CD4-positive, alpha-beta T cell (primary cell): Measurements from ENCODE around the gene HOXD8. TPM values are rescaled to one million over a fixed set of nuclear protein-coding genes. Genes with fewer than 3 reads are reported as not detected.

Experiments
- ATAC-seq: fragments of 200-7000 bp; cut with Tn5 transposase; one replicate; pipeline ENCODE4 v1.10.0; 2022; ENCODE audit warnings: mild to moderate bottlenecking; ENCODE audit not compliant: poor library complexity
- CTCF ChIA-PET: fragments of 350-600 bp; sonication (Branson Sonifier 250); formaldehyde crosslinking; loops from one replicate; lab custom pipeline; 2021; ENCODE audit warnings: antibody characterized with exemption, inconsistent platforms; lab: Charles Lee
- POLR2A ChIA-PET: fragments of 350-600 bp; sonication (Branson Sonifier 250); formaldehyde crosslinking; loops from one replicate; lab custom pipeline; 2021; ENCODE audit warnings: antibody characterized with exemption, inconsistent platforms; lab: Charles Lee
- DNase-seq, 14 experiments: peaks; one replicate each; pipeline ENCODE4 v3.0.0-alpha.2; 2013 to 2020; ENCODE audit warnings: mixed read lengths in 2 of 14
- H3K27ac ChIP-seq, 2 donors: one replicate each; pipeline versions ENCODE4 v1.5.1 to v1.7.0; 2013; ENCODE audit warnings: low read length in 2 of 2, low read depth in 1 of 2, mild to moderate bottlenecking in 1 of 2
- H3K27me3 ChIP-seq, 2 experiments: 1 replicate in 1 of 2; 2 replicates in 1 of 2; pipeline versions ENCODE4 v1.6.1 to v1.7.0; 2013; ENCODE audit warnings: low read length in 2 of 2, control low read depth in 1 of 2, mild to moderate bottlenecking in 1 of 2, moderate library complexity in 1 of 2; ENCODE audit not compliant: insufficient read depth in 2 of 2, control insufficient read depth in 1 of 2
- H3K36me3 ChIP-seq: one replicate; pipeline ENCODE4 v1.6.1; 2013; ENCODE audit warnings: low read length, control low read depth; ENCODE audit not compliant: insufficient read depth
- H3K4me1 ChIP-seq: one replicate; pipeline ENCODE4 v1.6.1; 2013; ENCODE audit warnings: low read length, control low read depth; ENCODE audit not compliant: insufficient read depth
- H3K4me3 ChIP-seq: one replicate; pipeline ENCODE4 v1.5.1; 2013; ENCODE audit warnings: mild to moderate bottlenecking, low read length, moderate library complexity
- H3K9me3 ChIP-seq, 2 experiments: 1 replicate in 1 of 2; 2 replicates in 1 of 2; pipeline versions ENCODE4 v1.6.1 to v1.7.0; 2013; ENCODE audit warnings: low read length in 2 of 2, mild to moderate bottlenecking in 2 of 2, control low read depth in 1 of 2, moderate library complexity in 1 of 2; ENCODE audit not compliant: control insufficient read depth in 1 of 2, insufficient read depth in 1 of 2
- H3K27ac Mint-ChIP-seq: one replicate; pipeline ENCODE4 v1.8.0; 2020; ENCODE audit warnings: mixed read lengths
- H3K27me3 Mint-ChIP-seq: one replicate; pipeline ENCODE4 v1.8.0; 2021; ENCODE audit warnings: mixed read lengths
- H3K36me3 Mint-ChIP-seq: one replicate; pipeline ENCODE4 v1.8.0; 2021; ENCODE audit warnings: low read depth, mixed read lengths
- H3K4me1 Mint-ChIP-seq: one replicate; pipeline ENCODE4 v1.8.0; 2021; ENCODE audit warnings: low read depth, mixed read lengths
- H3K4me3 Mint-ChIP-seq: one replicate; pipeline ENCODE4 v1.8.0; 2020; ENCODE audit warnings: mild to moderate bottlenecking, mixed read lengths
- H3K9me3 Mint-ChIP-seq: one replicate; pipeline ENCODE4 v1.8.0; 2020; ENCODE audit warnings: mixed read lengths
- intact Hi-C, 2 experiments: fragments of 100-400 bp; cut with DNase I in 1 of 2; cut with micrococcal nuclease in 1 of 2; formaldehyde crosslinking; loops; one replicate each; pipeline versions ENCODE4 v1.15.1 to v1.9.0; 2023 to 2025; cut with DNase I, micrococcal nuclease
- total RNA-seq, 174 experiments: library from RNA in 2 of 174; stranded (reverse) in 2 of 174; gene quantifications; one replicate each; pipeline ENCODE4 v1.2.3 and lab custom pipeline; 2021 to 2026
- TF ChIP-seq, protein P1 (sequence below): fragments of 200-600 bp; IDR thresholded peaks from one replicate; pipeline ENCODE4 v1.8.0; 2022; ENCODE audit warnings: antibody characterized with exemption, mild to moderate bottlenecking

Gene HOXD8
- total RNA-seq, 2 experiments from 2014 or later: not detected

DNA sequence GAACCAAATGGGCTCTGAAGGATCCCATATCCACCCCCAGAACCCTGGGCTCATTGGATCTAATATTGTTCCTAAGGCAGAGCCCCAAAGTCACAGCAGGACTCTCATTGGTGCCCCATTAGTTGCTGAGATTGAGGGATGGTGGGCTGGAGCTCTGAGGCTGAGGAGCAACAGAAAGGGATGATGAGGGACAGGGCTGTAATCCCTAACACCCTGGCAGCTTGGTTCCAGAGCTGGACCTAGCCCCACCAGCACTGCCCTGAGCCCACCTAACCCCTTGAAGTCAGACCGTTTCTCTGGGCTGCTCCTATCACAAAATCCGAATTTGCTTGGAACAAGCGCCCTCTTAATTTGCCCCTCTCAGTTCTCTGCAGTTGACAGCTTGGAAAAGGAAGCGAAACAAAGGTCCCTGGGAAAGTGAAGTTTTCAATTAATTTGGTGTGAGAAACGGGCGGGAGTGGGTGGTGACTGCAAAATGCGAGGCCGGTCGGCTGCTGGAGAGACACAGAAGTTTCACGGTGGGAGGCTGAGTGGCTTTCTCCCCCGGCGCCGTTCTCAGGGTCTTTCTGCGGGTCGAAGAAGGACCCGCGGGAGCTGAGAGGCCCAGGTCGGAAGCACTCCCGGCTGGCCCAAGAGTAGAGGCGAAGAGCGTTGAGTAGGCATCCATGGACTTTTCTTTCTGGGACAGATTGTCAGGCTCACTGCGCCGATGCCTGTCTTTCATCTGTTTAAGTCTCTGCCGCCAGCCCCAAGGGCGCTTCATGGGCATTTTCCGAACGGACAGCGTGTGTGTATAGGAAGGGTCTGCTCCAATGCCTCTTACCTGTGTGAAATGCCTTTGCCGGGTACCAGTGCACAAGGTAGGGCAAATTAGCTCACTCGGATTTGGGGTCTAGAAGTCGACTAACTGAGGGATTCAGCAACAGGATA lies 37.9 kb upstream of the HOXD8 start:
- H3K4me3 ChIP-seq: no peak overlapping the region
- intact Hi-C loops: loop anchor here in 1 of 2 experiments (10.0 kb wide), 2 partner anchors 727 to 1397 kb away; no protein-coding TSS in a partner anchor
- DNase-seq (peak in 1 of 14 experiments; percentile 30), ATAC-seq (no peak)
- peaks cover 5% of the 10 kb centered on the region for H3K36me3 Mint-ChIP-seq
- no peak overlapping the region for H3K27ac ChIP-seq
- peaks cover 88 to 92% of the 10 kb centered on the region in 2 experiments for H3K27me3 ChIP-seq
- H3K36me3 ChIP-seq: no peaks in the 10 kb centered on the region
- peak overlapping the region; percentile 49 for H3K4me3 Mint-ChIP-seq
- H3K27ac Mint-ChIP-seq: peak overlapping the region; percentile 12
- TF ChIP-seq, protein P1, sequence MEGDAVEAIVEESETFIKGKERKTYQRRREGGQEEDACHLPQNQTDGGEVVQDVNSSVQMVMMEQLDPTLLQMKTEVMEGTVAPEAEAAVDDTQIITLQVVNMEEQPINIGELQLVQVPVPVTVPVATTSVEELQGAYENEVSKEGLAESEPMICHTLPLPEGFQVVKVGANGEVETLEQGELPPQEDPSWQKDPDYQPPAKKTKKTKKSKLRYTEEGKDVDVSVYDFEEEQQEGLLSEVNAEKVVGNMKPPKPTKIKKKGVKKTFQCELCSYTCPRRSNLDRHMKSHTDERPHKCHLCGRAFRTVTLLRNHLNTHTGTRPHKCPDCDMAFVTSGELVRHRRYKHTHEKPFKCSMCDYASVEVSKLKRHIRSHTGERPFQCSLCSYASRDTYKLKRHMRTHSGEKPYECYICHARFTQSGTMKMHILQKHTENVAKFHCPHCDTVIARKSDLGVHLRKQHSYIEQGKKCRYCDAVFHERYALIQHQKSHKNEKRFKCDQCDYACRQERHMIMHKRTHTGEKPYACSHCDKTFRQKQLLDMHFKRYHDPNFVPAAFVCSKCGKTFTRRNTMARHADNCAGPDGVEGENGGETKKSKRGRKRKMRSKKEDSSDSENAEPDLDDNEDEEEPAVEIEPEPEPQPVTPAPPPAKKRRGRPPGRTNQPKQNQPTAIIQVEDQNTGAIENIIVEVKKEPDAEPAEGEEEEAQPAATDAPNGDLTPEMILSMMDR: no peak
- H3K9me3 Mint-ChIP-seq: peaks cover 7% of the 10 kb centered on the region
- H3K4me1 ChIP-seq: peaks cover 30% of the 10 kb centered on the region
- POLR2A ChIA-PET: interaction anchor here (0.5 kb wide), 1 partner anchor 40 kb away, joined by 3 read pairs; no protein-coding TSS in a partner anchor
- CTCF ChIA-PET: no interaction called here
- peaks cover 43% of the 10 kb centered on the region for H3K4me1 Mint-ChIP-seq
- peaks cover 93% of the 10 kb centered on the region for H3K27me3 Mint-ChIP-seq
- peaks cover 13 to 38% of the 10 kb centered on the region in 2 experiments for H3K9me3 ChIP-seq

DNA sequence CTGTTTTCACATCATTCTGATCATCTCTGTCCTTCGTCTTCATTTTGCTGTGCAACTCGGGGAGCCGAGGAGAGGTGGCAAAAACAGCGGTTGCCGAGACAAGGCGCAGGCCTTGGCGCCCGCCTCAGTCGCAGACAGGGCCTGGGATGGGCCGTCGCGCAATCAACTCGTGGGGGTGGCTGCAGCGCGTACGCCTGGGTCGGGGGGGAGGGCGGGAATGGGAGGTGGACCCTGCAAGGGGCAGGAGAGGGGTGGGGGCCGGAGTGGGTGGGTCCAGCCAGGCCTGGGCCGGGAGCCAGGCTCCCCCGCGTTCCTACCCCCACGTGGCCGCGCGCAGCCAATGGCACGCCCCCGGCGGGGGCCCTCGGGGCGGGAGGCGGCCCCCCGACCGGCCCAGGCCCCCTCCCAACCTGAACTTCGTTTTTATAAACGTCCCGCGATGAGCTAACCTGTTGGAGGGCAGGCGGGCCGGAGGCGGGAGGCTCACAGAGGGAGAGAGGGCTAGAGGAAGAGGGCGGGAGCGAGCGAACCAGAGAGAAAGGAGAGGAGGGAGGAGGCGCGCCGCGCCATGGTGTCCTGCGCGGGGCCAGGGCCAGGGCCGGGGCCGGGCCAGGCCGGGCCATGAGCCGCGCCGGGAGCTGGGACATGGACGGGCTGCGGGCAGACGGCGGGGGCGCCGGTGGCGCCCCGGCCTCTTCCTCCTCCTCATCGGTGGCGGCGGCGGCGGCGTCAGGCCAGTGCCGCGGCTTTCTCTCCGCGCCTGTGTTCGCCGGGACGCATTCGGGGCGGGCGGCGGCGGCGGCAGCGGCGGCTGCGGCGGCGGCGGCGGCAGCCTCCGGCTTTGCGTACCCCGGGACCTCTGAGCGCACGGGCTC lies 37.0 kb upstream of the HOXD8 start, which contains the start of gene HOXD13:
TSS of gene HOXD13 (plus strand) at position 452 of the 875 bp plus-strand sequence. CDS start at position 622, 170 bp downstream.
- H3K36me3 ChIP-seq: no peaks in the 10 kb centered on the region
- Mint-ChIP-seq H3K27me3 (peaks cover 93% of the 10 kb centered on the region), H3K4me1 (peaks cover 46% of the 10 kb centered on the region), H3K4me3 (peak within 1 kb of the TSS; percentile 49), H3K27ac (peak within 1 kb of the TSS; percentile 12), H3K36me3 (no peaks in the 10 kb centered on the region), H3K9me3 (peaks cover 3% of the 10 kb centered on the region)
- H3K27ac ChIP-seq: no peak within 1 kb of the TSS
- CTCF ChIA-PET: no interaction called here
- ATAC-seq (no peak), DNase-seq (peak in 1 of 14 experiments; percentile 30)
- POLR2A ChIA-PET: interaction anchor here (0.5 kb wide), 1 partner anchor 39 kb away, joined by 3 read pairs; no protein-coding TSS in a partner anchor
- H3K4me3 ChIP-seq: no peak within 1 kb of the TSS
- H3K27me3 ChIP-seq: peaks cover 89 to 92% of the 10 kb centered on the region in 2 experiments
- H3K4me1 ChIP-seq: peaks cover 39% of the 10 kb centered on the region
- intact Hi-C loops: loop anchor here in 1 of 2 experiments (10.0 kb wide), 2 partner anchors 728 to 1398 kb away; no protein-coding TSS in a partner anchor
- H3K9me3 ChIP-seq: peaks cover 13 to 37% of the 10 kb centered on the region in 2 experiments
- TF ChIP-seq, protein P1: no peak
